T47D (cell line): ENCODE measurements around the gene SDK1.
A peak's percentile ranks its signal among the peaks of the same experiment; 100 is the strongest.
"Not testable (repeated sequence)": the region's sequence is repeated elsewhere in the genome, so short reads cannot be mapped to it uniquely, and the experiment has no call there.

Source experiments
- DNase-seq, 2 experiments: peaks; one replicate each; pipeline versions ENCODE4 v3.0.0 to v3.0.0-alpha.2; 2011 to 2012; ENCODE audit warnings: low read depth in 1 of 2, low spot score in 1 of 2
- JUND ChIP-seq: IDR thresholded peaks from 2 replicates; pipeline ENCODE4 v1.6.1; 2012; ENCODE audit warnings: low read depth
- in situ Hi-C: cut with HindIII; loops from 2 replicates; pipeline ENCODE4 v1.10.0; 2016; ENCODE audit warnings: low sequenced_read_pairs, low pct_unique_long_range_greater_than_20kb

SDK1 gene

GRCh38 chr7:4222676-4223075 lies 921.6 kb downstream of the SDK1 start:
- in situ Hi-C loops: no loop called here
- no peak for TF ChIP-seq JUND
- DNase-seq: no peak

- no peak for TF ChIP-seq JUND
- no peak for DNase-seq
- in situ Hi-C loops: no loop called here
These were observed 924.3 kb downstream of the SDK1 start for GRCh38 chr7:4225361-4225771.

GRCh38 chr7:4225881-4226523 lies 925.0 kb downstream of the SDK1 start:
- in situ Hi-C loops: no loop called here
- no peak for TF ChIP-seq JUND
- DNase-seq: no peak

GRCh38 chr7:4226524-4226882 lies 925.5 kb downstream of the SDK1 start:
- TF ChIP-seq JUND: no peak
- DNase-seq: peak in 1 of 2 experiments; percentile 93
- in situ Hi-C loops: no loop called here

- no peak for DNase-seq
- in situ Hi-C loops: no loop called here
- TF ChIP-seq JUND: no peak
These were observed 926.3 kb downstream of the SDK1 start for GRCh38 chr7:4227105-4228010.

- in situ Hi-C loops: no loop called here
- no peak for DNase-seq
These were observed 929.3 kb downstream of the SDK1 start for GRCh38 chr7:4230352-4230751.

GRCh38 chr7:4233146-4233545 lies 932.1 kb downstream of the SDK1 start:
- DNase-seq: no peak
- in situ Hi-C loops: no loop called here
- TF ChIP-seq JUND: no peak

More at GRCh38 chr7:4230352-4230751, 929.3 kb downstream of the SDK1 start:
- no peak for TF ChIP-seq JUND

GRCh38 chr7:4233621-4234497 lies 932.8 kb downstream of the SDK1 start:
- in situ Hi-C loops: no loop called here
- DNase-seq: no peak
- TF ChIP-seq JUND: no peak

- no peak for TF ChIP-seq JUND
- DNase-seq: no peak
- in situ Hi-C loops: no loop called here
These were observed 933.4 kb downstream of the SDK1 start for GRCh38 chr7:4234498-4234855.

- TF ChIP-seq JUND: no peak
- DNase-seq: no peak
- in situ Hi-C loops: no loop called here
These were observed 933.8 kb downstream of the SDK1 start for GRCh38 chr7:4234886-4235285.

GRCh38 chr7:4235596-4235995 lies 934.5 kb downstream of the SDK1 start:
- in situ Hi-C loops: no loop called here
- TF ChIP-seq JUND: no peak
- no peak for DNase-seq

GRCh38 chr7:4236389-4236788 lies 935.3 kb downstream of the SDK1 start:
- in situ Hi-C loops: no loop called here
- no peak for DNase-seq
- no peak for TF ChIP-seq JUND

- in situ Hi-C loops, DNase-seq: not testable (repeated sequence)
These were observed 935.8 kb downstream of the SDK1 start for GRCh38 chr7:4236873-4237272.
